ENCODE data around the gene PDZD7.

PDZD7 gene

DNA sequence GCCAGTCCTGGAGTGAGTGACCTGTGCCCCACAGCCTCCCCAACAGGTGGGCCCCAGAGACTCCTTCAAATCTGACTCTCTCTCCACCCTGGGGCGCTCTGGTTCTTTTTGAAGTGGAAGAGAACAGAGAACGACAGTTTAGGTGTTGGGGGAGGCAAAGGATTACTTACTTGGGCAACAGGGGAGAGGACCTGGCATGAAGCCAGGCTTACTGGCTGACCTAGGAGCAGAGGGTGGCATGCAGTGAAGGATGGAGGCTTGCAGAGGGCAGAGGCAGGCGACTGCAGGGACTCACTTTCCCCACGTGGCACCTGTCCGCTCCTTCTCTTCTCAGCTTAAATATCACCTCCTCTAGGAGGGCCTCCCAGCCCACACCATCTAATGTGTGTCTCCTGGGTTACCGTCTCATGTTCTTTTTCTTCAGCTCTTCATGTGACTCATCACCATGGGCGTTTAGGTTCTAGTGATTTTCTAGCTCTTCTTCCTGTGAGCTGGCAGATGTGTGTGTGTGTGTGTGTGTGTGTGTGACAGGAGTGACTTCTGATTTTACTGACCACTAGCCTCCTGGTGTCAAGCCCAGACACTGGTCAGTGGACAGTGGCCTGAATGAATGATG lies 15.9 kb downstream of the PDZD7 start:
- Mint-ChIP-seq H3K27me3 (peaks cover 73% of the 10 kb centered on the region), H3K9me3 (no peaks in the 10 kb centered on the region), H3K4me3 (no peak overlapping the region), H3K27ac (no peak overlapping the region), H3K4me1 (peaks cover 12% of the 10 kb centered on the region), H3K36me3 (peaks cover 1% of the 10 kb centered on the region)
- CTCF ChIA-PET: interaction anchor here (0.7 to 7.2 kb wide), 19 partner anchors 7 to 454 kb away, joined by 3 to 169 read pairs (median 5); partner anchors contain the start of genes LZTS2, PDZD7 and SFXN3
- DNase-seq: no peak

DNA sequence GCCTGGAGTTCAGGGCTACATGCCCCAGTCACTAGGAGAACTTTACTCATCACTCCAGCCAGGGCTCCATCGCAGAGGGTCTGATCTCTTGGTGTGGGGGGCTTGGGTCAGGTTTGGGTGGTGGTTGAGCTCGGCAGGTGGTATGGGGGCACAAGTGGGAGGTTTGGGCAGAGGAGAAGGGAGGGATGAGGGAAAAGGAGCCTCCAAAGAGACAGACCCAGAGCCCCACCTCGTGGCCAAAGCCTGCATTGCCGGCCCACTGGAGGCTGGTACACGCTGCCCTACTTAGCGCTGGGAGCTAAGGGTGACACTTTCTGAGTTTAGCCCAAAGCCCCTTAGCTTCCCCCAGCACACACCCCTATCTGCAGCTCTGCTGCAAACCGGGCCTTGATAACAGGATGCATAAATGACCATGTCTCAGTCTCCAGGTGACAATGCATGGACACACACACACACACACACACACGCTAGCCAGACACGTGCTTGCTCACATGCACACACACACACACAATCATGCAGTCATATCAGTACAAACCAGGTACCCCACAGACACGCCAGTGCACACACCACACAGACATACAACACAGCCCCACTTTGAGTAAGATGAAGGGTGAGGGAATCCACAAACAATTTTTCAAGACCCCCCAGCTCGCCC lies 16.6 kb downstream of the PDZD7 start:
- DNase-seq: peak; percentile 86
- Mint-ChIP-seq H3K4me3 (no peak overlapping the region), H3K9me3 (no peaks in the 10 kb centered on the region), H3K4me1 (peaks cover 12% of the 10 kb centered on the region), H3K36me3 (no peaks in the 10 kb centered on the region), H3K27me3 (peaks cover 66% of the 10 kb centered on the region), H3K27ac (no peak overlapping the region)
- CTCF ChIA-PET: interaction anchor here (0.7 to 7.2 kb wide), 18 partner anchors 8 to 454 kb away, joined by 3 to 169 read pairs (median 5); partner anchors contain the start of genes LZTS2, PDZD7 and SFXN3

DNA sequence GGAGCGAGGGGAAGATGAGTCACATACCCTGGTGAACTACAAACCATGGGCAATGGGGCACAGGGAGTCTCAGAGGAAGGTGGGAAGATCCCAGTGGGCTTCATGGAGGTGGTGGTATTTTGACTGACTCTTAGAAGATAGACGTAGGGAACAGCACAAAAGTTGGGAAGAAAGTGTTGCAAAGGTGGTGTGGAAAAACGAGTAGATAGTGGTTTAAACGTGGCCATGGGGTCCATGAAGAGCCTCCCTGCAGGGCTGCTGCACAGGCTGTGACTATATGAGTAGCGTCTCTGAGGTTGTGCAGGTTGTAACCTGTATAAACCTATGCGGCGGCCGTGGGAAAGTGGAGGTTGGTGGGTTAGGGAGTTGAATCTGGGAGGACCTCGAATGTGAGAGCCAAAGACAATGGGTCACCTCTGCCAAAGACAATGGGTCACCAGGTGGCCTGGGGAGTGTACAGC lies 17.5 kb downstream of the PDZD7 start:
- H3K27me3 Mint-ChIP-seq: peaks cover 56% of the 10 kb centered on the region
- no peak for DNase-seq
- no peaks in the 10 kb centered on the region for H3K9me3 Mint-ChIP-seq
- H3K4me3 Mint-ChIP-seq: no peak overlapping the region
- H3K36me3 Mint-ChIP-seq: no peaks in the 10 kb centered on the region
- no peak overlapping the region for H3K27ac Mint-ChIP-seq
- peaks cover 12% of the 10 kb centered on the region for H3K4me1 Mint-ChIP-seq
- CTCF ChIA-PET: interaction anchor here (0.6 to 7.2 kb wide), 8 partner anchors 9 to 98 kb away, joined by 3 to 169 read pairs (median 4); partner anchors contain the start of genes LZTS2, PDZD7 and SFXN3

DNA sequence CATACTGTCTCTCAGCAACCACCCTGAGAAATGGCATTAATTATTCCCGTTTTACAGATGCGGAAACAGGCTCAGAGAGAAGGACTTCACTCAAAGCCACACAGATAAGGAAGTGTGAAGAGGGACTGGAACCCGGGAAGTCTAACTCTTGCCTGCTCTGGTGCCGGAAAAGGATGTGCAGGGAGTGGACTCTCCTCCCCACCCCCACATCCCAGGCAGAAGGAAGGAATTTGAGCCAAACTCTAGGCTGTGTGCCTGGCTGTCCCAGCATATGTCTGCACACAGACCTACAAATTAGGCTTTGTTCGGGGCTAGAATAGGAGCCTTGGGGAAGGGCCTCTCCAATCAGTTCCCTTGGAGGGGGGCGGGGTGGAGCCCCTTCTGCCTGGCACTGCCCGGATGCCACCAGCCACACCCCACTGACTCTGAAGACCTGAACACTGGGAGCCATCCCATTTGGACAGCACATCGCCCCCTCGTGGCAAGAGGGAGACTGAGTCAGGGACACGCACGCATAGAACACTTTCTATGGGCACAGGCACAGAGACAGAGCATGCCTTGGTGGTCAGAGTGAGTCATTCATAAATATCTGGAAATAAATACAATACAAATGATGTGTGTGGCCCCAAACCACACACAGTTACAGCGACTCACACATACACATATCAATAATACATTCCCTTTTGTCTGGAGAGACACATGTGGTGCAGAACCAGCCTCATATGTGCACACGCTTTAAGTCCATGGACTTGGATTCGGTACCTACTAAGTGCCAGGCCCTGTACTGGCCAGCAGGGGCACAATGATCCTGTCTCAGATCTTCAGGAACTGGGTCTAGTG lies 18.2 kb downstream of the PDZD7 start:
- CTCF ChIA-PET: interaction anchor here (0.8 to 1.5 kb wide), 5 partner anchors 10 to 38 kb away, joined by 3 to 7 read pairs (median 4); partner anchors contain the start of genes LZTS2, MRPL43 and TWNK
- no peaks in the 10 kb centered on the region for H3K36me3 Mint-ChIP-seq
- no peak overlapping the region for H3K4me3 Mint-ChIP-seq
- H3K4me1 Mint-ChIP-seq: peaks cover 12% of the 10 kb centered on the region
- peak; percentile 85 for DNase-seq
- no peak overlapping the region for H3K27ac Mint-ChIP-seq
- no peaks in the 10 kb centered on the region for H3K9me3 Mint-ChIP-seq
- H3K27me3 Mint-ChIP-seq: peaks cover 50% of the 10 kb centered on the region

DNA sequence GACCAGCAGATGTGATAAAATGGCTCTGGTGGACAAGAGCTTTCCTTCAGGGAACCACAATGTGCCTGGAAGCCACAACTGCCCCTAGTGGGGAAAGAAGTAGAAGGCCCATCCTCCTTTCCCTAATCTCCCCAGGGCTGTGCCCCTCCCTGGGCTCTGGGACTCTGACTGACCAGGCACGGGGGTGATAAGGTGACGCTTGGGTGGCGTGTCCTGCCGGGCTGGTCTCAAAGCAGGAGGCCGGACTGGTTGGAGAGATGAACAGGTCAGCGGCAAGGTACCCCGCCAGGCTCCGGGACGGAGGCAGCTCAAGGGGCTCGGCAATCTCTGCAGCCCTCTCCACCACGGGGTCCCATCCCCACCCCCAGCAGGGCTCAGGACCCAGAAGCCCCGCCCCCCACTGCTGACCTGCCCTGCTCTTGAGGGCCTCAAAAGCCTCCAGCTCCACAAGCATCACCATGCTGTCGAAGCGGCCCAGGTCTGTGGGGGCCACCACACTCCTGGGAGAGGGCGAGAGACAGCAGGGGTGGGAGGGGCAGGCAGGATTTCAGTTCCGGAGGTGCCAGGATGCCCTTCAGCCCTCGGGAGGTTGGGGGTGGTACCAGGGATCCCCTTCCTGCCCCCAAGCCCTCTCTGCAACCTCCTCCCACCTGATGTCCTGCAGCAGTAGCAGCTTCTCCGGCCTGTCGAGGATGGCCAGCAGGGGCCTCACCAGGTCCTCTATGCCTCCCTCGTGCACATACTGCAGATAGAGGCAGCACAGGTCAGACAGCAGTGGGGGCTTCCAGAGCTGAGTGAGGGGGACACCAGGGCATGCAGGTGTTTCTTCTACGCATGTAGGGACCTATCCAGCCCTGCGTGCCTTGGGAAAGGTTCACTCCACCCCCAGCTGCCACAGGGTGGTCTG lies 19.2 kb downstream of the PDZD7 start:
- Mint-ChIP-seq H3K27me3 (peaks cover 40% of the 10 kb centered on the region), H3K4me1 (peaks cover 12% of the 10 kb centered on the region), H3K27ac (no peak overlapping the region), H3K36me3 (no peaks in the 10 kb centered on the region), H3K9me3 (no peaks in the 10 kb centered on the region), H3K4me3 (no peak overlapping the region)
- no peak for DNase-seq
- CTCF ChIA-PET: interaction anchor here (0.6 to 1.5 kb wide), 6 partner anchors 9 to 37 kb away, joined by 3 to 7 read pairs (median 4); partner anchors contain the start of genes LZTS2, MRPL43 and TWNK

DNA sequence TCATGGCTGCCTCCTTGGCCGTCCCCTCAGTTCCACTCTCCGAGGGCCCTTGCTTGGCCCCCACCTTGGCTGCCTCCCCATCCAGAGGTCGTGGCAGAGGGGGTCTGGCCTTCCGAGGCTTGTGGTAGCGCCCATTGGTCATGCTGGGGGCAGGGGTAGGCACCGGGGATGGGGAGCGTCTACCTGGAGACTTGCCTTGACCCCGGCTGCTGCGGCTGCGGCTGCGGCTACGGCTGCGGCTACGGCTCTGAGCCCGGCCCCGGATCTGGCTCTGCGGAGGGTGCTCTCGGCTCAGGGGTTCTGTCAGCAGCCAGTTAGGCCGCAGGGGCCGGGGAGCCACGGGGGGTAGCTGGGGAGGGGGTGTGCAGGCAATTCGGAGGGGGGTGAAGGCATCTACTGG lies 20.6 kb downstream of the PDZD7 start:
- Mint-ChIP-seq H3K27me3 (peaks cover 26% of the 10 kb centered on the region), H3K4me1 (peaks cover 12% of the 10 kb centered on the region), H3K4me3 (no peak overlapping the region), H3K36me3 (no peaks in the 10 kb centered on the region), H3K27ac (no peak overlapping the region), H3K9me3 (no peaks in the 10 kb centered on the region)
- CTCF ChIA-PET: interaction anchor here (1.5 kb wide), 1 partner anchor 12 kb away, joined by 4 read pairs; no protein-coding TSS in a partner anchor
- DNase-seq: no peak

DNA sequence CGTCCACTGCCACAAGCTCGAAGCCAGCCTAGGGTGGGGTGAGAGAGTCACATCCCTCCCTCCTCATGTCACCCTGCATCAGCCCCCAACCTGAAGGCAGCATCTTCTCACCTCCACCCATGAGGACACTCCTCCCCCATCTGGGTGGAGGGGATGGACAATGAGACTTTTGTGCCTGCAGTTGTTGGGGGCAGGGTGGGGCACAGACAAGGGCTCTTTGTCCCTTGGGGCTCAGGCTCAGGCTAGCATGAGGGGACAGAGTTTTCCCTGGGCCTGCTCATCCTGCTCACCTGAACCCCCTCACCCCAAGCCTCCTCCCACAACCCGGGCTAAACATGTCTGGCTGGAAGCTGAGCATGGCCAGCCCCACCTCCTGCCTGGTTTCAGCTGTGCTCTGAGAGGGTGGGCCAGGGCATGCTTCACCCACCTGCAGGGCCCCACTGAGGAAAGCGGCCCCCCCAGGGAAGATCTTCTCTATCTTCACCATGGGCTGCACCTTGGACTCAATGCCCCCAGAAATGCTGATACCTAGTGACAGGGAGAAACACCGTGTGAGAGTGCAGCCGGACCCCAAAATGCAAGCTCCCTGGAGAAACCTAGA lies 22.0 kb downstream of the PDZD7 start:
- Mint-ChIP-seq H3K9me3 (no peaks in the 10 kb centered on the region), H3K4me1 (peaks cover 9% of the 10 kb centered on the region), H3K27ac (no peak overlapping the region), H3K4me3 (no peak overlapping the region), H3K36me3 (peaks cover 2% of the 10 kb centered on the region), H3K27me3 (peaks cover 12% of the 10 kb centered on the region)
- CTCF ChIA-PET: no interaction called here
- DNase-seq: no peak

DNA sequence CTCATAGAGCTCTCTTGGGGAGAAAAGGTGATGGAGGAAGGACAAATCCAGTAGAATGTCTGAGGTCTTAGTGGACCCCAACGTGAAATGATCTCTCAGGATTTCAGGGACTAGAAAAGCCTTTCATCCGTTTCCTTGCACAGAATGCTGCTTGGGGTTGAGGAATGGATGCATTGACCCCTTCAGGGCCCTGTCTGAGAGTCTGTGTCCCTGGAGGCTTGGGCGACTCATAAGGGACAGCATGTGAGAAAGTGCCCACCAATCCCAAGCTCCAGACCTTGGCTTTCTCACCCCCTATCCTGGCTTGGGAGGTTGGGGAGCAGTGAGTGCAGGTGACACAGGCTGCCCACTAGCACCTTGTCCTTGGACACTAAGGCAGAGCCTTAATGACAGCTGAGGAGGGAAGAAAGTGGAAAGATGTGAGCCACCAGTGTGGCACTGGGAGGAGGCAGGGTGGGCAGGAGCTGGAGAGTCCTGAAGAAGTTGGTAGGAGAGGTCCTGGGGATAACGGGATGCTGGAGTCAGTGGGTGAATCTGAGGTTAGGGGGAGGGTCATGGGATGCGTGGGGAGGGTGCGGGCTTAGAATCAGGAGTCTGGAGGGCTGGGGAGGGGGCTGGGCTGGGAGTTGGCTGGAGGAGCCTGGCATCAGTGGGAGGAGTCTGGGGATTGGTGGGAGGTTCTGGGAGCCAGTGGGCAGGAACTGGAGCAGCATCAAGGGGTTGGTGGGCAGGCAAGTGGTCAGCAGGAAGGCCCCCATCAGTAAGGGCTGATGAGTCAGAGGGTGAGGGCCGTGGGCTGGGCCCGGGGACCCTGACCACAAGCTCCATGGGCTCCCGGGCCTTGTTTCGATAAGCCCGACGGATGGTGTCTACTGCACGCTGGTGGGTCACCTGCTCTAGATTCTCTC lies 22.8 kb downstream of the PDZD7 start:
- CTCF ChIA-PET: interaction anchor here (1.5 kb wide), 1 partner anchor 11 kb away, joined by 3 read pairs; no protein-coding TSS in a partner anchor
- Mint-ChIP-seq H3K27me3 (peaks cover 7% of the 10 kb centered on the region), H3K4me3 (no peak overlapping the region), H3K9me3 (no peaks in the 10 kb centered on the region), H3K27ac (no peak overlapping the region), H3K4me1 (peaks cover 7% of the 10 kb centered on the region), H3K36me3 (peaks cover 2% of the 10 kb centered on the region)
- DNase-seq: no peak

DNA sequence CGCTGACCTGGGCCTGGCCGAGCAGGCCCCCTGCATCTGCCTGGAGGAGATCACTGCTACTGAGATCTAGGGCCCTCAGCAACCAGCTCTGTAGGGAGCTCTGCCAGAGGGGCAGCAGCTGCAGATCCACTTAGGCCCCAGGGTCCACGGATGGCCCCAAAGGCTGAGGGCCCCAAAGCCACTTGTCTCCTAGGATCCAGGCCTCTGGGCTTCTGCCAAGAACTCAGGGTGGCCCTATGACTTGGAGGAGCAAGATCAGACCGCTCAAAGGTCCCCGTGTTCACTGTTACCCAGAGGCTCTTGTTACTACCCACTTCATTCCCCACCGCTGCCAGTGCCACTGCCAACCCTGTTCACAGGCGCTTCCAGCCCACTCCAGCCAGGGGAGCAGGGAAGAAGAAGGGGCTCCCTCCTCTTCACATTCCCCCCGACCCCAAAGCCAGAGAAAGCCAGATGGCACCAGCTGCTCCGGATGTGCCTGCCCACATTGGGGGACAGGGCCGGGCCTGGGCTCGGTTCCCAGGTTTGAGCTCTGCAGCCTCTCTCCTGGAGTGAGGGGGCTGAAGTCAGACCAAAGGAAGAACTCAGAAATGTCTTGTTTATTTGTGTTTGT lies 23.7 kb downstream of the PDZD7 start:
- DNase-seq: no peak
- CTCF ChIA-PET: interaction anchor here (1.5 to 12.0 kb wide), 2 partner anchors 10 kb away, joined by 3 to 169 read pairs; no protein-coding TSS in a partner anchor
- Mint-ChIP-seq H3K36me3 (peaks cover 2% of the 10 kb centered on the region), H3K9me3 (no peaks in the 10 kb centered on the region), H3K4me1 (no peaks in the 10 kb centered on the region), H3K27me3 (no peaks in the 10 kb centered on the region), H3K4me3 (no peak overlapping the region), H3K27ac (no peak overlapping the region)

DNA sequence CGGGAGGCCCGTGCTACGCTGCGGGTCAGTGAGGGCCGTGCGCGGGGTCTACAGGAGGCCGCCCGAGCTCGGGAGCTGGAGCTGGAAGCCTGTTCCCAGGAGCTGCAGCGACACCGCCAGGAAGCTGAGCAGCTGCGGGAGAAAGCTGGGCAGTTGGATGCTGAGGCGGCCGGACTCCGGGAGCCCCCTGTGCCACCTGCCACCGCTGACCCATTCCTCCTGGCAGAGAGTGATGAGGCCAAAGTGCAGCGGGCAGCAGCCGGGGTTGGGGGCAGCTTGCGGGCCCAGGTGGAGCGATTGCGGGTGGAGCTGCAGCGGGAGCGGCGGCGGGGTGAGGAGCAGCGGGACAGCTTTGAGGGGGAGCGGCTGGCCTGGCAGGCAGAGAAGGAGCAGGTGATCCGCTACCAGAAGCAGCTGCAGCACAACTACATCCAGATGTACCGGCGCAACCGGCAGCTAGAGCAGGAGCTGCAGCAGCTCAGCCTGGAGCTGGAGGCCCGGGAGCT lies 24.3 kb downstream of the PDZD7 start:
- no peak overlapping the region for H3K27ac Mint-ChIP-seq
- CTCF ChIA-PET: interaction anchor here (0.7 to 12.0 kb wide), 2 partner anchors 10 kb away, joined by 5 to 169 read pairs; no protein-coding TSS in a partner anchor
- H3K4me1 Mint-ChIP-seq: no peaks in the 10 kb centered on the region
- peaks cover 2% of the 10 kb centered on the region for H3K36me3 Mint-ChIP-seq
- no peaks in the 10 kb centered on the region for H3K27me3 Mint-ChIP-seq
- no peak for DNase-seq
- no peak overlapping the region for H3K4me3 Mint-ChIP-seq
- no peaks in the 10 kb centered on the region for H3K9me3 Mint-ChIP-seq

DNA sequence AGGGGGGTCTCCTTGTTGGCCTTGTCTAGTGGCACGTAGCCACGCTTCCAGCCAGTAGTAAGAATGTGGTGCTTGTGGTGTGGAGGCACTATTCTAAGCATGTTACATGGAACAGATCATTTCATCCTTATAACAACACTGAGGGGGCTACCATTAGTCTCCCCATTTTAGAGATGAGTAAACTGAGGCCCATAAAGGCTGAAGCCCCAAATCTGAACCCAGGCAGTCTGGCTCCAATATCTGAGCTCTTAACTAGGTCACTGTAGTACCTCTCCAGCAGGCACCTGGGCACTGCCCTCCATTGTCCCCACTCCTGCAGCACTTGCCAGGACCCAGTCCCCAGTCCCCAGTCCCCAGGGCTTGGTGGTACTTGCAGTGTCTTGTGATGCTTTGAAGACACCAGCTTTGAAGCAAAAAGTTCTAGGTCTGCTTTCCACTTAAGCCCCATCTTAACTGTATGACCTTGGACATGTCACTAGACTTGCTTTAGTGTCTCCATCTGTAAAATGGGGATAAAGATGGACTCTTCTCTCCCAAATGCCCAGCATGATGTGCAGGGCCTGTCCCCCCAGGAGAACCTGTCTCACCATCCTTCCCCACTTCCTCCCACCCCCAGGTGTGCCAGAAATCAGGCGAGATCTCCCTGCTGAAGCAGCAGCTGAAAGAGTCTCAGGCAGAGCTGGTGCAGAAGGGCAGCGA lies 24.9 kb downstream of the PDZD7 start:
- CTCF ChIA-PET: interaction anchor here (0.7 to 12.0 kb wide), 2 partner anchors 9 to 11 kb away, joined by 5 to 169 read pairs; no protein-coding TSS in a partner anchor
- Mint-ChIP-seq H3K9me3 (no peaks in the 10 kb centered on the region), H3K27me3 (peaks cover 1% of the 10 kb centered on the region), H3K36me3 (peaks cover 3% of the 10 kb centered on the region), H3K4me1 (peaks cover 2% of the 10 kb centered on the region), H3K27ac (no peak overlapping the region), H3K4me3 (no peak overlapping the region)
- DNase-seq: no peak

Measured in activated naive CD4-positive, alpha-beta T cell treated with anti-CD3 and anti-CD28 coated beads, Interleukin-2, amount 10 ng/mL, durations not matched to agents 7 days and 5 days (primary cell).